ENCODE results near the gene LRCH1.
"Not testable (repeated sequence)": the region's sequence is repeated elsewhere in the genome, so short reads cannot be mapped to it uniquely, and the experiment has no call there.

LRCH1 gene

DNA sequence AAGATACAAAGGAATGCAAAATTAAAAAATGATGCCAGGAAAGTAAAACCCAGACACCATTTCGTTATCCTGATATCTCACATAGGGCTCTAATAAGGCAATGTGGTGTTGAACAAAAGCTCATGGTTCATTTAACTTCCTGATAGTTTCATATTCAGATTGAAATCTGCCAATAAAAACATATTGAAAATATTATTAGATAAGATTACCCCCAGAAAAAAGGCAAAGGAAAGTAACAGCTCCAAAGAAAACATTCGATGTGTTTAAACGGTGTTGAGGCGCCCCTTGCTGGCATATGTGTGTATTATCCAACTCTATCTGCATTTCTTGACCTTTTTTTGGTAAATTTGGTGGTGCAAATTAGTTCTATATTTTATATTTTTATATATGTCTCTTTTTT lies 168.1 kb downstream of the LRCH1 start:
- peak; percentile 21 for DNase-seq

DNA sequence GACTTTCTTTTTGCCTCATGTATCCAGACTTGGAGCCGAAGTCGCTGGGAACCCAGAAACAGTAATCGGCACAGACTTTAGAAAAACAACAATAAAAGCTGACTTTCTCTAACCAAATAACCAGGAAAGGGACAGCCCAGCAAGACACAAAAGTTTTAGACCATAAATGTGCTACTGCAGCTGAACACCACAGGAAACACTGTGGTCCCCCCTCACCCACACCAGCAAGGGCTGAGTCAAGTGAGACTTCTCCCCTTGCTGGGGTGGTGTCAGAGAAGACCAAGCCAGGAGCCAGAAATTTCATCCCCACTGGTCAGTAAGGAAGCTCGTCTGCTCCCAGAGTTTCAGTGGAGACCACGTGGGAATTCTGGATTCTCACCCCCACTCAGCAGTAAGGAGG lies 173.4 kb downstream of the LRCH1 start:
- no peak for DNase-seq

DNA sequence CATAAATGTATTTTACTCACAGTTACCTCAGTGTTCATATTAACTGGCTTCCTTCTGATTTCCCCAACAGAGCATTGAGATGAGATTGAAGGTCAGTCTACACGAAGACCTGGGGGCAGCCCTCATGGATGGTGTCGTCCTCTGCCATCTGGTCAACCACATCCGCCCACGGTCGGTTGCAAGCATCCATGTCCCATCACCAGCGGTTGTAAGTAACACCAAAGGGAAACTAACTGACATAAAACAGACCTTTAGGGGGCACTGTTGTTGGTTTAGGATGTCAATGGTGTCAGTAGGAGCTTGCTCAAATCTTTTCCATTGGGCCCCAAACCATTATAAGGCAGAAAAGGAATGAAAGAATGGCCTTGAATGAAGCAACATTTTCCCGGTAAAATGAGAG lies 175.8 kb downstream of the LRCH1 start:
- DNase-seq: no peak

DNA sequence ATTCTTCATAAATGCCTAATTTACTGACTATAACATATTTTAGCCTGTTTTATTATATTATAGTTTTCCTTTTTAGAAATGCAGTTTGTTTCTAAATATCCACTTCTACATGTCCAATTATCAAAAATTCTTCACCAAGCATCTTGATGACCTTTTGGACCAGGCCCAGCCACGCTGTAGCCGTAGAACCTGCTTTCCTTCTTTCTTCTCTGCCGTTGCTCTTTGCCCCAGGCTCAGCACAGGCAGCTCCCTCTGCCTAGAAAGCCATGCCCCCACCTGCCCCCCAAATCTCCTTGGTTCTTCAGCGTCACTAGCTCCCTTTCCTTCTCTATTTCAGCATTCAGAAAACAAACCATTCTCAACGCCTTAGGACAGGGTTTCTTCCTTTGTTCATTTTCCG lies 178.6 kb downstream of the LRCH1 start:
- DNase-seq: no peak

DNA sequence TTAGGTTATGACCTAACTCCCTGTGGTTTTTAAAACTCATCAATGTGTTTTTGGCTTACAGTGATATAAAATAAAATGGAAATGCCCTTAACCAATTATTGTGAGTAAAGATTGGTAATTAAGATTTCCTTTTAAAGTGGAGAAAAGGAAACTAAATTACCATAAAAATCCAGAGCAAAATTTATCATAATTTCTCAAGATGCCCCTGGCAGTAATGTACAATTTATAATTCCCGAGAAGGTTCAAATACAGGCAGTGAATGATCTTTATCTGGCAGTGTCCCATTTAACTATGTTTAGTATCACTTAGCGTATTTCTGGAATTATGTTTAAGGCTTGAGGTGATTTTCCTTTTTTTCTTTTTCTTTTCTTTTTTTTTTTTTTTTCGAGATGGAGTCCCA lies 182.5 kb downstream of the LRCH1 start:
- DNase-seq: no peak

DNA sequence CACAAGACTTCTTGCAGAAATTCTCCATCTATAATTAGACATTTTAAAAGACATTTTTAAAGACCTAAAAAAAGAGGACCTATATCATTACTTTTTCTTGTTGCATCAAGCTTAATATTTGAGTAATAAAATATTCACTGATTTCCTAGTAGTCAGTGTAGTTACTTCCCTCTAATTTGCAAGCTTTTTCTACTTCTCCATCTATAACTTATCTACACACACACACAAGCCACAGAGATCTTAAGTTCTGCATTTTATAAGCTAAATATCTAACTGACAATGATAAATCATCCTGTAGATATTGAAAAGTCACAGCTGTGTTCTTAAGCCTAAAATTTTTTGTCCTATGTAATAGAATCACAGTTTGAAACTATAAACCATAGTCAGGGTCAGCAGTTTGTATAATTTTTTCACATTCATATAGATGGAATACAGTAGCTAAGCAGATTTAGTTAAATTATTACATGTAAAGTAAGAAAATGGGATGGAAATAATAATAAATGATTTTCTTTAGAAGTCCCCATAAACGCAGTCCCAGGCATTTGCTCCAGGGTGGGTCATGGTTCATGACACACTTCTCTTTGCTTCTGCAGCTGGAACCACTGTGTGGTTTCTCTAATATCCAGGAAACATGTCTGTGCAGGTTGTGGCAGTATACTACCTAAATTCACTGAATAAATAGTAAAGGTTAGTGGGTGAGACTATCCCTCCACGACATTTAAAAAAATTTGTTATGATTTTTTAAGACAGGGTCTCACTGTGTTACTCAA lies 183.8 kb downstream of the LRCH1 start:
- DNase-seq: no peak

DNA sequence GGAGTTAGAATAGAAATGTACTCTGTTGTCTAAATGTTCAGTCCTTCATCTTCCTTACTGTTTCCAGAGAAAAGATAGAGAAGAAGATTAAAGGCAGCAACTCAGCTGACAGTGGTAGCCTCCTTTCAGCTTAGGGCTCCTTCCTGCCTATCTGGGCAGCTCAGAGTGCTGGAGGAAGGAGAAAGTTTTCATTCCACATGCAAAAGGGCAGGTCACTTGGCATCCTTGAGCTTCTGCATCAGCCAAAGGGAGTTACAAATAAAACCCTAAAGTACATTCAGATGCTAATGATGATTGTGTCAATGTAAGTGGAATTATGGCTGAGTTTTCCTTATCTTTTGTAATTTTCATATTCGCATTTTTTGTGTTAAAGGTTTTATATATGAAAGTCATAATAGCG lies 185.1 kb downstream of the LRCH1 start:
- no peak for DNase-seq

DNA sequence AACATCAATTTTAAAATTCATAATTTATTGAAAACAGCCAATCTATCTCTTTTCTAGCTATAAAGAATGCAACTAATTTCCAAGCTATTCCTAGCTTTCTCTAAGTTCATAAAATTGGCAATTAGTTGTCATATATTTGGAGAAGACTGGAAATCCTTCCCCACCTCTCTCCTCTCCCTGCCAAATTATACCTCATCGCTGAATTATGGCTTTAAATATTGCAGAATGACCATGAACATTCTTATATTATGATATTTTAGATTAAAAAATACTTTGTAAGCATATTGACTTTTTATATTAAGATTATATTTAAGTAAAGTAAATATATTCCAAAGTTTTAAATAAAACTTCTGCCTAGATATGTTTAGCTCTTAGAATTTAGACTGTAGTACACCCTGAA lies 185.8 kb downstream of the LRCH1 start:
- DNase-seq: no peak

DNA sequence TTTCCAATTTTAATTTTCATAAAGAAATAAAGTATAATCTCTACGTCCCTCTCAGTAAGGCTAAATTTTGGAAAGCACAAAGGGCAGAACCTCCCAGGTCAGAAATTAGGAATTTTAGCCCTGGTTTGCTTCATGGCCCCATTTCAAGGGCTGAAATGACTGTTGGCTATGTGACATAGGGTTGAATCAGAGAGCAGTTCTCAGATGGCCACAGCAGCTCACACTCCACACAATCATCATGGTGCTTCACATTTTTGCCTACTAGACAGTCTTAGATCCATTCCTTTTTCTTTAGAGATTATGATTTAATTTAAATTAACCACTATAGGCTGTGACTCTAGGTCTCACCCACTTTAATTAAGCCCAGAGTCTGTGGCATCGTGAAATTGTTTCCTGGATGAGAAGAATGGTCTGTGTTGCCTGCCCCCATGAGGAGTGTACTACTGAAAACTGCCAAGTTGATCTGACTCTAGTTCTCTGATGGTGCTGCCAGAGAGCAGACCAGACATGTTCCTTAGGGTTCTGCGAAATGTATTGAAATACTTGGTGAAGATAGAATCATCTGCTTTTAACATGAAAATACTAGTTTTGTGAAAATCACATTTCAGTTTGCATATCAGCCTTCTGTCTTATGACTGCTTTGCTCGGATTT lies 186.6 kb downstream of the LRCH1 start:
- DNase-seq: no peak

DNA sequence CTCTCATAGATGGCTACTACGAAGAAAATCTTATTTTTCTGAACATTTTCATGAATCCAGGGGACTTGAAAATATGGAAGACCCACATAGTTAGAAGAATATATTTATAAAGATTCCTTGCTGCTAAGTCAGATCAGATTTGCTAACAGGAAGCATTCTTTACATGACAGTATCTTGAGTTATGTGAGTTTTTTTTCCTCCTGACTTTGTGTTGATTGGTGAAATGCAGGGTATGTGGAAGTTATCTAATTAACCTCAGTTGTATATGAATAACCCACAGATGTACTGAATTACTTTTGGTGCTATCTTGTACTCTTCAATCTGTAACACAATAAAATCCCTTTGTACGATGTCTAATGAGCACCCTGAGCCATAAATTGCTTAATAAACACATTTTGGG lies 190.2 kb downstream of the LRCH1 start:
- no peak for DNase-seq

DNA sequence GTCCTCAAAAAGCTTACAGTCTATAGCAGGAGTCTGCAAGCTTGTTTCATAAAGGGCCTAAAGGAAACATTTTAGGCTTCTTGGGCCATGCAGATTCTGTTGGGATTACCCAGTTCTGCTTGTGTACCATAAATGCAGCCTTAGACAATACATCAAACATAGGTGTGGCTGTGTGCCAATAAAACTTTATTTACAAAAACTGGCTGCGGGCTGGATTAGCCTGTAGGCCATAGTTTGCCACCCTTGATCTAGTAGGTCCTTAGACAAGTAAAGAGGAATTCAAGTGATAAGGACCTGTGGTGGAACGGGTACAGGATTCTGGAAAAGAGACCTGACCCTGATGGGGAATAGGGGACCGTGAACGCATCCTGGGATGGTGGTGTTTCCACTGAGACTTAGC lies 192.1 kb downstream of the LRCH1 start:
- no peak for DNase-seq

DNA sequence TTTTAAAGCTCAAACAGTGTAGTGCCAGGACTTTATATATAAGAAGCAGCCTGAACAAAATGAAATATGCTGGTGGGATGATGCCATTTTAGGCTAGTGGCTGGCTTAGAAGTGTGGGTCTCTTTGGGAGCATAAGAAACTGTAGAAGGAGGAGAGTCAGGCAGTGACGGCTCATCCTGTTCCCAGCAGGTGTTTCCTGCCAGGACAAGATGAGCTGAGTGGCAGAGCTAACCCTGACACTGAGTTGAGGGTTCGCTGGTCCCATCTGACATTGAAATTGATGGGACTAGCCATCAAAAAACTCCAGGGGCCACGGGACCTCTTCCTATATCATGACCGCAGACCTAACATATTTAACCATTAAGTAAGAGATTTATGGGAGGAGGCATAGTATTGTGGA lies 192.7 kb downstream of the LRCH1 start:
- no peak for DNase-seq

DNA sequence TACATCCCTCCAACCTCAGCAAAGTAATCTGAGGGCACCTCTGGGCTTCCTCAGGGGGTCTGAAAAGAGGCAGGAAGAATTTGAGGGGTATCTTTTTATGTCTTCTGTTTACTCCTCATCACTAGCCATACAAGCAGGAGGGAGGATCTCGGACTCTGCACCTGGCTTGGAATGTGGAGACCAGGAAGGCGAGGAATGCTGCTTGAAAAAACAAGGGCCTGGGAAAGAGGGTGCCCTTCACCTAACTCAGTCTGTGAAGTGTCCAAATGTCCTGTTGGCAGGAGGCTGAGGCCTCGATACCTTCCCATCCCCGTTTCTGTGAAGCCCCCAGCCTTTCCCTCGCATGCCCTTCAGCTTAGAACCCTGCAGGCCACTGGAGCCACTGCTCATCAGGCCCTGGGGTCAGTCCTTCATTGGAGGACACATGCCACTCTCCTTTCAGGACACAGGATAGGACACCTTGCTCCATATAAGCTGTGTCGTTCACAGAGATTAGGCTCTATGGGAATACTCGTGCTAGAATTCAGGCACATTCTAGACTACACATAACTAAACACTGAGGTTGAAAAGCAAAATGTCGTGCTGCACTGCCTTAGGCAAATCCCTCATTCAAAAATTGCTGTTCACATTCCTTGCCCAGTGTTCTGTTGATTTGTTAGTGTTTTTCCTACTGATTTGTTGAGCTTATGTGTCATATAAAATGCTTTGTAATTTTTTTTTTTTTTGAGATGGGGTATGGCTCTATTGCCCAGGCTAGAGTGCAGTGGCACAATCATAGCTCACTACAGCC lies 194.3 kb downstream of the LRCH1 start:
- no peak for DNase-seq

DNA sequence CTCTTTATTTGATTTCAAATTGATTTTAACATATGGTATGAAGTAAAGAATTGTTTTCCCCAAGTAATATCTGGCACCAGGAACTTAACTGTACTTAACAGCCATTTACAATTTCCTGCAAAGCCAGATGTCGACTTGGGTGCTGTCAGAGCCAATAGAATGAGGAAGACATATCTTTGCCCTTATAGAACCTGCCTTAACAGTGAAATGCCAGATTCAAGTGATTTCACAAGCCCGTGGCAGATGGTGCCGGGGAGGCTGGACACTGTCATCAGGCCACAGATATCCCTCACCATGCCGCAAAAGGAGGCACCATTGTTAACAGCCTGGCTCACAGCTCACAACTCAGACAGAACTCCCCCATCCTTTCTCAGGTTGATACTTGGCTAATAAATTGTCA lies 195.3 kb downstream of the LRCH1 start:
- no peak for DNase-seq

DNA sequence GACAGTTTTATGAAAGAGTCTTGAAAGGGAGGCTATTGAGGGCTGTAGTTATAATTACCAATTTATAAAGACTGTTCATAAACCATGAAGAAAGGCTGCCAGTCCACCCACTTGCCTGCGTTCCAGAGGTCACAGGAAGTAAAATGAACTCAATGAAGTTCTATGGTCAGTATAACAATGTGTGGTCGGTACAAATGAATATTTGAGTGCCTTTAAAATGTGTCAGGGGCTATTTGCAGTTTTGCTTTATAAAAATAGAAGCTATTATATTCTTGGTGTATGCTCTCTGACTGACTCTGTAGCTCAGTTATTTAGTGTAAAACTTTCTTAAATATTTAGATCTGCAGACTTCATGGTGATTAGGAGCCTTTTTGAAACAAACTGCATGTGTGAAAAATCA lies 197.0 kb downstream of the LRCH1 start:
- no peak for DNase-seq

DNA sequence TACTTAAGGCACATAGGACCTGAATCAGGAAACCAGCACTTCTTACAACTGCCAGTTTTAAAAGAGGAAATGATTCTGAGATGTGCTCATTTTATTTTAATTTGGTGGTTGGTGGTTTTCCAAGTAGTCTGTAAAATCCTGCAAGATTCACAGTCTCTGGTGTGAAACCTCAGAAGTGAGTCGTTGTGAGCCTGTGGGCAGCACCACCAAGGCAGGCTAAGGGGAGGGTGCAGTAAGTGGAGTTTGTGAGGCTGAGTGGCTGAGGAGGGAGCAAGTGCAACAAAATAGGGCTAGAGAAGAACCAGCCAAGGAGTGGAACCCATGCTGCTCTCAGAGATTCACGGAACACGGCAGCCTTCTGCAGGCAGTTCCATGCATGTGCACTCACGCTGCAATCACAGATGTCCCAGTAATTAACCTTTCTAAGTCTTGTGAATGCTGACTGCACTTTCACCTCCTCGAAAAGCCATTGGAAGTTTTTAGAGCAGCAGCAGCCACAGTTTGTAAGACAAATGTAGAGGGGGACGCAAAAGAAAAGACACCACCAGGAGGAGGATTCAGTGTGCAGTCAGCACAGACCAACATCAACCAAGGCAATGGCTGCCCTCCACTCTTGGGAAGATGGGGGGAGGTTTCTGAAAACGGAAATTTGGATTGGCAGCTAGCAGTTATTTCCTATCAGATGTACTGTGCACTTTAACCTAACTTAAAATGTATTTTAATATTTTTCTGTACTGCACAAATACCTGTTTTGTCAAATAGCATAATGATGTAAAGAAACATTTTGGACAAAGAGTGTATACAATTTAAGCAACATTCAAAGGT lies 199.1 kb downstream of the LRCH1 start:
- no peak for DNase-seq

DNA sequence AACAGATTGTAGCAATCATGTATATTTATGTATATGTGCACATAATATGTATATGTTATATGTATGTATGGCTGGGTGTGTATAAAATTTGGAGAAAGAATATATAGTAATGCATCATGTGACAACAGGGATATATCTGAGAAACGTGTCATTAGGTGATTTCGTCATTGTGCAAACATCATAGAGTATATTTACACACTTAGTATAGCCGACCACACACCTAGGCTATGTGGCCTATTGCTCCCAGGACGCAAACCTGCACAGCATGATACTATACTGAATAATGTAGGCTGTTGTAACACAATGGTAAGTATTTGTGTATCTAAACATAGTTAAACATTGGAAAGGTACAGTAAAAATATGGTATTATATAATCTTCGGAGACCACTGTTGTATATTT lies 200.2 kb downstream of the LRCH1 start:
- no peak for DNase-seq

DNA sequence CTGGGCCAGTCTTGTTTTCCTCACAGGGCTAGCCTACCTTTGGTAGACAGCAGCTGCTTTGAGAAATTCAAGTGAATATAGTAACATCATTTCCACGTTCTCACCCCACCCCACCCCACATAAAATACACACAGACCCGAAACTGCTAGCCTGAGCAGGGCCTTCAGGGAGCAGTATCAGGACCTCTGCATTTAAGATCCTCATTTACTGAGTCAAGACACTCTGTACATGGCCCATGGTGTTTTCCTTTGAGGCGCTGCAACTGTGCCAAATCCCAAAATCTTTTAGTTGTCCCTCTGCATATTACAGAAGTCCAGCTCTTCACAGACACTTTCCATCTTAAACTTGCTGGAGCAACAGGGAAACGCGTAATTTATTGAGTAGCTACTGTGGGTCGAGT lies 200.9 kb downstream of the LRCH1 start:
- DNase-seq: no peak

DNA sequence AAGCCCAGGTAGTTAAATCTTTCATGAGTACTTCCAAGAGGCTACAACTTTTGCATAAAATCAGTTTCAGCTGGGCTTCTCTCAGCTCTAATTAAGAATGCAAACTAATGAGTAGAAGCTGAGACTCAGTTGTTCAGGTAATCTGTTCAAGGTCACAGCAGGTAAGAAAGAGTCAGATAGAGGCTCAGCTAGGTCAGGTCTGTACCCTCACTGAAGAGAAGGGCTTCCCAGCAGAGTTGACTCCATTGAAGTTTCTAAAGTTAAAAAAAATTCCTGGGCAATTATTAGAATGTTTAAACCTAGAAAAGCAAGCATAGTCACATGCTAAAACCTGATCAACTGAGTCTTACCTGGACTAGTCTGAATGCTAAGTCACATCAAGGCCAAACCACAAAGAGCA lies 201.8 kb downstream of the LRCH1 start:
- DNase-seq: no peak

DNA sequence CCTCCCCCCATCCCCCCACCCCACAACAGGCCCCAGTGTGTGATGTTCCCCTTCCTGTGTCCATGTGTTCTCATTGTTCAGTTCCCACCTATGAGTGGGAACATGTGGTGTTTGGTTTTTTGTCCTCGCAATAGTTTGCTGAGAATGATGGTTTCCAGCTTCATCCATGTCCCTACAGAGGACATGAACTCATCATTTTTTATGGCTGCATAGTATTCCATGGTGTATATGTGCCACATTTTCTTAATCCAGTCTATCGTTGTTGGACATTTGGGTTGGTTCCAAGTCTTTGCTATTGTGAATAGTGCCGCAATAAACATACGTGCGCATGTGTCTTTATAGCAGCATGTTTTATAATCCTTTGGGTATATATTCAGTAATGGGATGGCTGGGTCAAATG lies 202.5 kb downstream of the LRCH1 start:
- not testable (repeated sequence) for DNase-seq

DNA sequence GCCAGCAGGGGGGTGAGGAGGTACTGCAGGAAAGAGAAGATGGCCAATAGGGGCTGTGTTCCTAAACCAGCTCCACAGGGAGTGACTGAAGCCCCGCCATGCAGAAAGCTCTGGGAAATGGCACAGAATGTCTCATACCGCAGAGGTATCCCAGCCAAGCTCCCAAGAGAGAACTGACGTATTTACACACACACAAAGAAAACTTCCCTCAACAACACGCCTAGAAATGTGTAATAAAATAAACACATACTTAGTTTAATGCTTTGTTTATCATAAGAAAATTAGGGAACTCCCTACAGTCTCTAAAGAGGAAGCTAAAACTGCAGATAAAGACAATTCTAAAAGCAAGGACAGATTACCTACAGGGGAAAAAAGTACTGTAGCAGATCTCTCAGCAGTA lies 204.0 kb downstream of the LRCH1 start:
- DNase-seq: no peak

DNA sequence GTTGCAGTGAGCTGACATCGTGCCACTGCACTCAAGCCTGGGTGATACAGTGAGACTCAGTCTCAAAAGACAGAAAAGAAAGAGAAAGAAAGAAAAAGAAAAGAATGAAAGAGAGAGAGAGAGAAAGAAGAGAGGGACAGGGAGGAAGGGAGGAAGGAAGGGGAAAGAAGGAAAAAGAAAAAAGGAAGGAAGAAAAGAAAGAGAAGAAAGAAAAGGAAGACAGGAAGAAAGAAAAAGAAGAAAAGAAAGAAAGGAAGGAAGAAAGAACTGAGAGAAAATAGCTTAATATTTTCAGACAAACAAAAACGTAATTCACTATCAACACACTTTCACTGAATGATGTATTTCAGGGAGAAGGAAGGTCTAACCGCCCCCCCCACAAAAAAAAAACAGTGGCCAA lies 204.7 kb downstream of the LRCH1 start:
- DNase-seq: no peak

DNA sequence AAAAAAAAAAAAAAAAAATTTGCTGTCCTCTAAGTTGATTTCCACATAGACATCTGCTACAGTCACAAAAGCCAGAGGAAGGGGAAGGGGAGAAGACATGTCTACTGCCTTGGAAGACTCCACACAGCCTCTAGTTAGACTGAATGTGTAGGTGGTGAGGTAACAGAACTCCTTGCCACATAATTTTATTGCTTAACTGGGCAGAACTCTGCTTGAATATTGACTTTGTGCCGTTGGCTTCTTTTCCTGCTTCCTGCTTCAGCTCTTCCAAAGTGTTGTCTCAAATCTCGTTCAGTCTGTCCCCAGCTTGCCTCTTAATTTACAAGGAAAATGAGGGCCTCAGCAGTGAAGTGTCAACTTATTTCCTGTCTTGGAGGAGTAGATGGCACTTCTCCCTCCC lies 206.9 kb downstream of the LRCH1 start:
- no peak for DNase-seq
